ENCODE measurements around the gene CYP46A1. TPM values are rescaled to one million over a fixed set of nuclear protein-coding genes. Genes with fewer than 3 reads are reported as not detected.

CYP46A1 gene
- total RNA-seq, 1 experiment from 2014 or later = 0.30 TPM

DNA sequence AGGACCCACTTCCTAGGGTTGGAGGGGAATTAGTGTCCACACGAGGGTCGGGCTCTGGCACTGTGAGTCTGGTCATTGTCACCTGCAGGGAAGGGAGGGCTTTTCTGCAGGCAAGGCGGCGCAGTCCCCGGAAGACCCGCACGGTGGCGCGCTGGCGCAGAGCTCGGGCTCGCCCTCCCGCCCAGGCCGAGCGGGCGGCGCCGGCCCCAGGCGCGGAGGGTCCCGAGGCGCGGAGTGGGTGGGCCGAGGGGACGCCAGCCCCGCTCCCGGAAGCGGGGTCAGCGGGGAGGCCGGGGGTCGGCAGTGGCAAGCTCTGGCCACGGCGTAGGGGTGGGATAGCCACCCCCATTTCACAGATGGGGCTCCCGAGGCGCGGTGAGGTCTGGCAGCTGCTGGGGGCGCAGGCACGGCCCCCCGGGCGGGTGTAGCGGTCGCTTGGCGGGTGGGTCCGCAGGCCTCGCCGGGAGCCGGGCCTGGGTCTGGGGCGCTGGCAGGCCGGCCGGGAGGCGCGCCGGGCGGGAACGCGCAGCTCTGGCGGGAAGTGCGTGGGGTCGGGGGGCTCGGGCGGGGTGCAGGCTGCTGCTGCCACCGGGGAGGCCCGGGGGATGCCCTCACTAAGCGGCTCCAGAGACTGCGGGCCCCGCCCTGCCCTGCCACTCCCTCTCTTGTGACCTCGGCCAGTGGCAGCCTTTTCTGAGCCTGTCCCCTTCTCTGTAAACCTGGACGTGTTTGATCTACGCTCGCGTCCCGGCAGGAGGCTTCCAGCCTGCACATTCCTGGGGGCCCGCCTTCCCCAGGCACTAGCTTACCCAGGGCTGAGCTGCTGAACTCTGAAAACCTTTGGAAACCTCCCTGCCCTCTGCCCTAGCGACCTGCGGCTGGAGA lies 46.1 kb downstream of the CYP46A1 start:
- CTCF ChIA-PET = interaction anchor here (0.6 to 3.3 kb wide), 25 partner anchors 9 to 221 kb away, joined by 3 to 37 read pairs (median 4); no protein-coding TSS in a partner anchor
- POLR2A ChIA-PET = interaction anchor here (0.6 to 2.5 kb wide), 2 partner anchors 63 to 174 kb away, joined by 3 to 8 read pairs; partner anchors contain the start of gene EML1
- H3K36me3 Mint-ChIP-seq (ENCODE audit: insufficient read depth, unreplicated experiment) = no peaks in the 10 kb centered on the region
- no peaks in the 10 kb centered on the region for H3K27me3 Mint-ChIP-seq (ENCODE audit: insufficient read depth, unreplicated experiment)
- BruUV-seq (replicated peaks) = no TSS peak
- H3K4me1 Mint-ChIP-seq (ENCODE audit: insufficient read depth, unreplicated experiment) = no peaks in the 10 kb centered on the region
- TF ChIP-seq, protein P1, sequence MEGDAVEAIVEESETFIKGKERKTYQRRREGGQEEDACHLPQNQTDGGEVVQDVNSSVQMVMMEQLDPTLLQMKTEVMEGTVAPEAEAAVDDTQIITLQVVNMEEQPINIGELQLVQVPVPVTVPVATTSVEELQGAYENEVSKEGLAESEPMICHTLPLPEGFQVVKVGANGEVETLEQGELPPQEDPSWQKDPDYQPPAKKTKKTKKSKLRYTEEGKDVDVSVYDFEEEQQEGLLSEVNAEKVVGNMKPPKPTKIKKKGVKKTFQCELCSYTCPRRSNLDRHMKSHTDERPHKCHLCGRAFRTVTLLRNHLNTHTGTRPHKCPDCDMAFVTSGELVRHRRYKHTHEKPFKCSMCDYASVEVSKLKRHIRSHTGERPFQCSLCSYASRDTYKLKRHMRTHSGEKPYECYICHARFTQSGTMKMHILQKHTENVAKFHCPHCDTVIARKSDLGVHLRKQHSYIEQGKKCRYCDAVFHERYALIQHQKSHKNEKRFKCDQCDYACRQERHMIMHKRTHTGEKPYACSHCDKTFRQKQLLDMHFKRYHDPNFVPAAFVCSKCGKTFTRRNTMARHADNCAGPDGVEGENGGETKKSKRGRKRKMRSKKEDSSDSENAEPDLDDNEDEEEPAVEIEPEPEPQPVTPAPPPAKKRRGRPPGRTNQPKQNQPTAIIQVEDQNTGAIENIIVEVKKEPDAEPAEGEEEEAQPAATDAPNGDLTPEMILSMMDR (IDR thresholded peaks at IDR 0.05; ENCODE audit: unreplicated experiment) = peak; percentile 90
- peak; percentile 34 for DNase-seq (ENCODE audit: unreplicated experiment)
- no peaks in the 10 kb centered on the region for H3K9me3 Mint-ChIP-seq (ENCODE audit: unreplicated experiment)
- no peak overlapping the region for H3K4me3 Mint-ChIP-seq (ENCODE audit: unreplicated experiment)
- no peak overlapping the region for H3K27ac Mint-ChIP-seq (ENCODE audit: low read depth, unreplicated experiment)
- intact Hi-C loops (cut with micrococcal nuclease) = loop anchor here (1.0 to 2.0 kb wide), 2 partner anchors 63 to 155 kb away; partner anchors contain the start of gene EML1

DNA sequence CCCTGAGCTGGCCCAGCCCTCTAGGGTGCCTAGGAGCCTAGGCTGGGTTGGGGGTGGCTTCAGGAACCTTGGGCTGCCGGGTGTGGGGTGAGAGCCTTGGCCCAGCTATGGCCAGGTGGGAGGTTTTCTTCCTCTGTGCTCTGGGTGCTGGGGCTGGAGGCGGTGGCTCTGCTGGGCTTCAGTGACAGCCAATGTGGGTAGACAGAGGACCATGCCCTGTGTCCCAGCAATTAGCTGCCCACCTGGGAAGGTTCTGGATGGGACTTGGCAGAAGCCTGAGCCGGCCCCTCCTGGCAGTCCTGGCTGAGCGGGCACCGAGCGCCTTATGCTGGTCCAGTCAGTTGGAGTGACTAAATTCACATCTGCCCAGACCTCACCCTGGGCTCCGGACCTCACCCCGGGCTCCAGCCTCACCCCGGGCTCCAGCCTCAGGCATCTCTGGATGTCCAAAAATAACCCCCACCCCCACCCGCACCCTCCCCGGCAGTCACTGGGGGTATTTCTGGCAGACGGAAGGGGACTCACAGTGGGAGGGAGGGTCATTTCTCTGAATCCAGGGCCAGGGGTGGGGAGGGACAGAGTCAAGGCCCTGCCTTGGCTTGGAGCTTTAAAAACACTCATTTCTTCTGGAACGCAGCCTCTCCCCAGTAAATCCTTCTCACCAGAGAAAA lies 46.9 kb downstream of the CYP46A1 start:
- ChIA-PET CTCF (interaction anchor here (0.6 to 3.3 kb wide), 19 partner anchors 8 to 220 kb away, joined by 3 to 37 read pairs (median 4); no protein-coding TSS in a partner anchor), POLR2A (interaction anchor here (0.6 to 2.5 kb wide), 2 partner anchors 62 to 174 kb away, joined by 3 to 8 read pairs; partner anchors contain the start of gene EML1)
- BruUV-seq (replicated peaks) = no TSS peak
- Mint-ChIP-seq H3K27ac (ENCODE audit: low read depth, unreplicated experiment) (no peak overlapping the region), H3K27me3 (ENCODE audit: insufficient read depth, unreplicated experiment) (no peaks in the 10 kb centered on the region), H3K9me3 (ENCODE audit: unreplicated experiment) (no peaks in the 10 kb centered on the region), H3K36me3 (ENCODE audit: insufficient read depth, unreplicated experiment) (no peaks in the 10 kb centered on the region), H3K4me3 (ENCODE audit: unreplicated experiment) (no peak overlapping the region), H3K4me1 (ENCODE audit: insufficient read depth, unreplicated experiment) (no peaks in the 10 kb centered on the region)
- DNase-seq (ENCODE audit: unreplicated experiment) = no peak
- intact Hi-C loops (cut with micrococcal nuclease) = loop anchor here (1.0 to 2.0 kb wide), 2 partner anchors 62 to 154 kb away; partner anchors contain the start of gene EML1
- TF ChIP-seq, protein P1 (IDR thresholded peaks at IDR 0.05; ENCODE audit: unreplicated experiment) = no peak

- H3K27ac Mint-ChIP-seq (ENCODE audit: low read depth, unreplicated experiment) = no peak overlapping the region
- ChIA-PET CTCF (interaction anchor here (0.6 to 1.5 kb wide), 7 partner anchors 8 to 305 kb away, joined by 3 to 5 read pairs (median 3); no protein-coding TSS in a partner anchor), POLR2A (interaction anchor here (2.5 kb wide), 1 partner anchor 62 kb away, joined by 8 read pairs; the partner anchor contains the start of gene EML1)
- no peaks in the 10 kb centered on the region for H3K36me3 Mint-ChIP-seq (ENCODE audit: insufficient read depth, unreplicated experiment)
- no peak overlapping the region for H3K4me3 Mint-ChIP-seq (ENCODE audit: unreplicated experiment)
- no peak for DNase-seq (ENCODE audit: unreplicated experiment)
- no peaks in the 10 kb centered on the region for H3K27me3 Mint-ChIP-seq (ENCODE audit: insufficient read depth, unreplicated experiment)
- intact Hi-C loops (cut with micrococcal nuclease) = loop anchor here (2.0 kb wide), 1 partner anchor 61 kb away; the partner anchor contains the start of gene EML1
- BruUV-seq (replicated peaks) = no TSS peak
- TF ChIP-seq, protein P1 (IDR thresholded peaks at IDR 0.05; ENCODE audit: unreplicated experiment) = no peak
- no peaks in the 10 kb centered on the region for H3K9me3 Mint-ChIP-seq (ENCODE audit: unreplicated experiment)
- H3K4me1 Mint-ChIP-seq (ENCODE audit: insufficient read depth, unreplicated experiment) = no peaks in the 10 kb centered on the region
These were observed 47.7 kb downstream of the CYP46A1 start for GRCh38 chr14:99731547-99732435.

All from MCF 10A (cell line).